H9 (cell line): ENCODE data around the gene FBXO21. TPM values are rescaled to one million over a fixed set of nuclear protein-coding genes. Genes with fewer than 3 reads are reported as not detected.

Experiments used
- DNase-seq: peaks from one replicate; pipeline ENCODE4 v3.0.0-alpha.2; 2017
- H2AFZ ChIP-seq: one replicate; pipeline ENCODE4 v1.6.1; 2013; ENCODE audit warnings: mild to moderate bottlenecking, low read length, control low read depth, moderate library complexity
- H2AK5ac ChIP-seq: 2 replicates; pipeline ENCODE4 v1.6.1; 2013; ENCODE audit warnings: low read length, control low read depth, mixed read lengths; ENCODE audit not compliant: insufficient read length
- H2BK120ac ChIP-seq: one replicate; pipeline ENCODE4 v1.6.1; 2013; ENCODE audit warnings: low read depth, mild to moderate bottlenecking, low read length, control low read depth, inconsistent platforms; ENCODE audit not compliant: poor library complexity, severe bottlenecking
- H2BK12ac ChIP-seq: 2 replicates; pipeline ENCODE4 v1.6.1; 2013; ENCODE audit warnings: low read length, control low read depth, mixed read lengths, low read depth; ENCODE audit not compliant: insufficient read length
- H2BK15ac ChIP-seq: 2 replicates; pipeline ENCODE4 v1.6.1; 2013; ENCODE audit warnings: low read depth, low read length, control low read depth
- H2BK20ac ChIP-seq: one replicate; pipeline ENCODE4 v1.6.1; 2013; ENCODE audit warnings: low read depth, mild to moderate bottlenecking, low read length, control low read depth, inconsistent platforms; ENCODE audit not compliant: poor library complexity, severe bottlenecking
- H2BK5ac ChIP-seq: 2 replicates; pipeline ENCODE4 v1.6.1; 2013; ENCODE audit warnings: low read length, control low read depth, mixed read lengths; ENCODE audit not compliant: insufficient read length
- H3K14ac ChIP-seq: 2 replicates; pipeline ENCODE4 v1.6.1; 2013; ENCODE audit warnings: low read length, control low read depth; ENCODE audit not compliant: insufficient read depth
- H3K18ac ChIP-seq: 2 replicates; pipeline ENCODE4 v1.6.1; 2013; ENCODE audit warnings: low read depth, mild to moderate bottlenecking, mixed read lengths, low read length, control low read depth; ENCODE audit not compliant: insufficient read length
- H3K23ac ChIP-seq: 2 replicates; pipeline ENCODE4 v1.6.1; 2013; ENCODE audit warnings: low read length, control low read depth, mixed read lengths, low read depth; ENCODE audit not compliant: insufficient read length
- H3K23me2 ChIP-seq: 2 replicates; pipeline ENCODE4 v1.6.1; 2013; ENCODE audit warnings: low read depth, mild to moderate bottlenecking, mixed read lengths, low read length, control low read depth; ENCODE audit not compliant: insufficient read length, poor library complexity, severe bottlenecking
- H3K27ac ChIP-seq: 2 replicates; pipeline ENCODE4 v1.5.1; 2013; ENCODE audit warnings: low read length, control low read depth, mixed read lengths, low read depth; ENCODE audit not compliant: insufficient read length
- H3K27me3 ChIP-seq: 2 replicates; pipeline ENCODE4 v1.6.1; 2013; ENCODE audit warnings: low read length, control low read depth, inconsistent platforms; ENCODE audit not compliant: insufficient read depth
- H3K4ac ChIP-seq: 2 replicates; pipeline ENCODE4 v1.6.1; 2013; ENCODE audit warnings: low read depth, mild to moderate bottlenecking, control low read depth, inconsistent platforms, low read length, moderate library complexity
- H3K4me1 ChIP-seq: 2 replicates; pipeline ENCODE4 v1.6.1; 2013; ENCODE audit warnings: low read length, control low read depth, inconsistent platforms; ENCODE audit not compliant: insufficient read depth
- H3K4me2 ChIP-seq: 2 replicates; pipeline ENCODE4 v1.6.1; 2013; ENCODE audit warnings: low read length, control low read depth, mixed read lengths; ENCODE audit not compliant: insufficient read length, insufficient read depth
- H3K56ac ChIP-seq: 2 replicates; pipeline ENCODE4 v1.6.1; 2013; ENCODE audit warnings: low read depth, mild to moderate bottlenecking, mixed read lengths, low read length, control low read depth; ENCODE audit not compliant: insufficient read length
- H3K79me1 ChIP-seq: 2 replicates; pipeline ENCODE4 v1.6.1; 2013; ENCODE audit warnings: low read depth, mild to moderate bottlenecking, moderate library complexity, low read length, control low read depth, inconsistent platforms; ENCODE audit not compliant: insufficient read depth, poor library complexity, severe bottlenecking
- H3K79me2 ChIP-seq: 2 replicates; pipeline ENCODE4 v1.6.1; 2013; ENCODE audit warnings: low read length, control low read depth, inconsistent platforms; ENCODE audit not compliant: insufficient read depth
- H3K9ac ChIP-seq: 2 replicates; pipeline ENCODE4 v1.6.1; 2013; ENCODE audit warnings: low read length, control low read depth, mixed read lengths; ENCODE audit not compliant: insufficient read length; ENCODE audit errors: extremely low read depth
- H3K9me3 ChIP-seq: one replicate; pipeline ENCODE4 v1.6.1; 2013; ENCODE audit warnings: low read depth, low read length, inconsistent platforms; ENCODE audit not compliant: control insufficient read depth
- H3T11ph ChIP-seq: one replicate; pipeline ENCODE4 v1.6.1; 2013; ENCODE audit warnings: mild to moderate bottlenecking, low read length, control low read depth, inconsistent platforms
- H4K20me1 ChIP-seq: one replicate; pipeline ENCODE4 v1.6.1; 2013; ENCODE audit not compliant: control insufficient read depth, insufficient read length, insufficient read depth
- H4K5ac ChIP-seq: 2 replicates; pipeline ENCODE4 v1.6.1; 2013; ENCODE audit warnings: low read depth, mild to moderate bottlenecking, mixed read lengths, low read length, control low read depth; ENCODE audit not compliant: insufficient read length
- H4K8ac ChIP-seq: replicated peaks from 2 replicates; pipeline ENCODE4 v1.6.1; 2013; ENCODE audit warnings: low read length, control low read depth, mixed read lengths, low read depth; ENCODE audit not compliant: insufficient read length
- H4K91ac ChIP-seq: 2 replicates; pipeline ENCODE4 v1.6.1; 2013; ENCODE audit warnings: low read depth, mild to moderate bottlenecking, moderate library complexity, mixed read lengths, low read length, control low read depth; ENCODE audit not compliant: insufficient read length
- H3K27ac Mint-ChIP-seq, 3 experiments: 2 replicates in 2 of 3; 3 replicates in 1 of 3; pipeline ENCODE4 v1.8.0; 2020 to 2021; ENCODE audit warnings: mixed read lengths in 3 of 3, mild to moderate bottlenecking in 1 of 3, moderate library complexity in 1 of 3
- H3K27me3 Mint-ChIP-seq: 2 replicates; pipeline ENCODE4 v1.8.0; 2021; ENCODE audit warnings: low read depth, mild to moderate bottlenecking, moderate library complexity, mixed read lengths
- H3K36me3 Mint-ChIP-seq, 3 experiments: 2 replicates in 2 of 3; 3 replicates in 1 of 3; pipeline ENCODE4 v1.8.0; 2020 to 2021; ENCODE audit warnings: low read depth in 3 of 3, mixed read lengths in 3 of 3; ENCODE audit not compliant: insufficient read depth in 1 of 3
- H3K4me1 Mint-ChIP-seq, 2 experiments: 2 replicates each; pipeline ENCODE4 v1.8.0; 2020; ENCODE audit warnings: mixed read lengths in 2 of 2
- H3K4me3 Mint-ChIP-seq, 2 experiments: 2 replicates in 1 of 2; 3 replicates in 1 of 2; pipeline ENCODE4 v1.8.0; 2020 to 2021; ENCODE audit warnings: mild to moderate bottlenecking in 2 of 2, mixed read lengths in 2 of 2, moderate library complexity in 1 of 2
- H3K9me3 Mint-ChIP-seq, 2 experiments: 2 replicates in 1 of 2; 3 replicates in 1 of 2; pipeline ENCODE4 v1.8.0; 2020; ENCODE audit warnings: mild to moderate bottlenecking in 2 of 2, mixed read lengths in 2 of 2, moderate library complexity in 1 of 2
- CTCF ChIP-seq: fragments of 200-600 bp; sonication (generic); conservative IDR thresholded peaks from 3 replicates; pipeline ENCODE4 v1.8.0; 2021; ENCODE audit warnings: antibody characterized with exemption, mild to moderate bottlenecking
- WGBS: extraction: QIAGEN DNeasy Blood & Tissue Kit; methylation state at CpG from one replicate; pipeline ENCODE4 v1.1.7; 2013; ENCODE audit warnings: missing lambda C conversion rate, low lambda C conversion rate, mixed read lengths; ENCODE audit not compliant: insufficient read length; ENCODE audit errors: extremely low coverage; 5-methylcytosine and 5-hydroxymethylcytosine counted together
- total RNA-seq: library from RNA; stranded (reverse); gene quantifications from 2 replicates; pipeline ENCODE4 v1.2.1, GENCODE V29; 2021

Gene FBXO21
- total RNA-seq, 1 experiment from 2014 or later = 58.6 TPM

GRCh38 chr12:117187421-117187820 is 2.8 kb downstream of the FBXO21 start:
- no peak overlapping the region for H2AK5ac ChIP-seq
- H3K36me3 Mint-ChIP-seq = peaks cover 29 to 59% (median 54%) of the 10 kb centered on the region in 3 experiments
- H2AFZ ChIP-seq = no peak overlapping the region
- no peak overlapping the region for H3K23ac ChIP-seq
- no peak overlapping the region for H3K4me3 Mint-ChIP-seq
- TF ChIP-seq CTCF = no peak
- no peak overlapping the region for H2BK120ac ChIP-seq
- H2BK20ac ChIP-seq = no peak overlapping the region
- H2BK12ac ChIP-seq = no peak overlapping the region
- peak overlapping the region in 1 of 3 experiments; percentile 52; a peak in 1 of 7 replicates for H3K27ac Mint-ChIP-seq
- H3K23me2 ChIP-seq = peaks cover 7% of the 10 kb centered on the region
- no peak overlapping the region for H4K8ac ChIP-seq
- H3T11ph ChIP-seq = no peak overlapping the region
- no peak overlapping the region for H3K56ac ChIP-seq
- no peaks in the 10 kb centered on the region for H4K20me1 ChIP-seq
- no peak overlapping the region for H3K14ac ChIP-seq
- no peak overlapping the region for H3K18ac ChIP-seq
- H3K27ac ChIP-seq = no peak overlapping the region
- H2BK5ac ChIP-seq = no peak overlapping the region
- H3K27me3 ChIP-seq = no peaks in the 10 kb centered on the region
- H3K9ac ChIP-seq = no peak overlapping the region
- no peak for DNase-seq
- H3K9me3 ChIP-seq = no peaks in the 10 kb centered on the region
- no peak overlapping the region for H2BK15ac ChIP-seq
- H4K5ac ChIP-seq = no peak overlapping the region
- peaks cover 3% of the 10 kb centered on the region; the same call in 1 of the 2 replicates for H3K4me1 ChIP-seq
- H3K4me2 ChIP-seq = no peak overlapping the region
- 0 out of 5 replicates have a peak, but pooled peaks cover 0 to 2% of the 10 kb centered on the region in 2 experiments for H3K9me3 Mint-ChIP-seq
- WGBS = no CpG with 5 or more reads among the region's 4 CpGs
- peaks cover 4% of the 10 kb centered on the region; the same call in 1 of the 2 replicates for H3K79me2 ChIP-seq
- H3K4me1 Mint-ChIP-seq = peaks cover 21 to 26% of the 10 kb centered on the region in 2 experiments
- H4K91ac ChIP-seq = no peak overlapping the region
- no peak overlapping the region for H3K4ac ChIP-seq
- peaks cover 10% of the 10 kb centered on the region for H3K27me3 Mint-ChIP-seq
- no peaks in the 10 kb centered on the region for H3K79me1 ChIP-seq
